Hematopoietic multipotent progenitor cell treated with erythropoietin and hydrocortisone succinate and interleukin-3 and kit ligand, for 17 days (in vitro differentiated cells): ENCODE results near the gene TCP1.
A peak's percentile ranks its signal among the peaks of the same experiment; 100 is the strongest.
"Not testable (repeated sequence)": the region's sequence is repeated elsewhere in the genome, so short reads cannot be mapped to it uniquely, and the experiment has no call there.

ENCODE experiments used
- DNase-seq: peaks from one replicate; pipeline ENCODE4 v3.0.0-alpha.2; 2015; ENCODE audit warnings: low spot score

TCP1 gene

DNA sequence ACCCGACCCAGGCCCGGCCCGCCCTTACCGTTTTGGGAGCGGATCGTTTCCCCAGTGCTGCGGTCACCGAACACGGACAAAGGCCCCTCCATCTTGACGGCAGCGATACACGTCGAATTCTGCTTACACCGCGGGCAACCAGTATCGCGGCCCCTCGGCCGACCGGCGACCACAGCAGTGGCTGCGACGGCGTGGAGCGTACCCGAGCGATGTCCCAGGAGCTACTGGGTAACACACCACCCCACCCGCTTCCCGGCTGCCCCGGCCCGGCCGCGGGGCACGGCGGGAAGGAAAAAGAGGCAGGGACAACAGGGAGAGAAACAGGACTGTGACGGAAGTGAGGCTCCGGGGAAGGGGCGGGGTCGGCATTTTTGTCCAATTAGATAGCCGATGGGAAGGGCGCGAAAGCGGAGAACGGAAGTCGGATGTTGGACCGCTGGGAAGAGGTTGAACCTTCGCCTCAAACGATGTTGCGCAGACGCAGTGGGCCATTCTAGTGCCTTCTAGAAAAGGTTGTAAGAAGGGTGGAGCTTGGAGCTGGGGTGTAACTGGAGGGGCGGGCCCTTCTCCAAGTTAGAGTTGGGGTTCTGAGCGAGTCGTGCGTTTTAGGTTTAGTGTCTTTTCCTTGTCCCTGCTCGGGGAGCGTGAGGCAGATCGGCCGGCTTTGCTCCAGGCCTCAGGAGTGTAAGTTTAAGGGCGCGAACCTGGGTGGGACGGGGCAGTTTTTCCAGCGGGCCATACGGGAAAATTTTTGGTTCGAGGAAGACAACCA lies at the start of gene TCP1:
TSS of gene TCP1 (minus strand) at position 226 of the 772 bp plus-strand sequence. CDS start at position 92, 134 bp downstream.
- peak; percentile 99 for DNase-seq

GRCh38 chr6:159838020-159838744 lies 48.8 kb upstream of the TCP1 start:
- DNase-seq = no peak

DNA sequence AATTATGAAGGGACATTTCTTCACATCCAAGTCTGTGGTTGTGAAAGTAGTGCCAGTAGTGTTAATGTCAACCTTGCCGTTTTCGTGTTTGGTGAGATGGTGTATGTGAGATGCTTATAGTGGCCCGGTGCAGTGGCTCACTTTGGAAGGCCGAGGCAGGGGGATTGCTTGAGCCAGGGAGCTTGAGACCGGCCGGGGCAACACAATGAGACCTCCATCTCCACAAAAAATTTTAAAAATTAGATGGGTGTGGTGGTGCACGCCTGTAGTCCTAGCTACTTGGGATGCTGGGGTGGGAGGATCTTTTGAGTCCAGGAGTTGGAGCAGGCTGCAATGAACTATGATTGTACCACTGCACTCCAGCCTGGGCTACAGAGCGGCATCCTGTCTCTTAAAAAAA lies 48.1 kb upstream of the TCP1 start:
- DNase-seq = no peak

DNA sequence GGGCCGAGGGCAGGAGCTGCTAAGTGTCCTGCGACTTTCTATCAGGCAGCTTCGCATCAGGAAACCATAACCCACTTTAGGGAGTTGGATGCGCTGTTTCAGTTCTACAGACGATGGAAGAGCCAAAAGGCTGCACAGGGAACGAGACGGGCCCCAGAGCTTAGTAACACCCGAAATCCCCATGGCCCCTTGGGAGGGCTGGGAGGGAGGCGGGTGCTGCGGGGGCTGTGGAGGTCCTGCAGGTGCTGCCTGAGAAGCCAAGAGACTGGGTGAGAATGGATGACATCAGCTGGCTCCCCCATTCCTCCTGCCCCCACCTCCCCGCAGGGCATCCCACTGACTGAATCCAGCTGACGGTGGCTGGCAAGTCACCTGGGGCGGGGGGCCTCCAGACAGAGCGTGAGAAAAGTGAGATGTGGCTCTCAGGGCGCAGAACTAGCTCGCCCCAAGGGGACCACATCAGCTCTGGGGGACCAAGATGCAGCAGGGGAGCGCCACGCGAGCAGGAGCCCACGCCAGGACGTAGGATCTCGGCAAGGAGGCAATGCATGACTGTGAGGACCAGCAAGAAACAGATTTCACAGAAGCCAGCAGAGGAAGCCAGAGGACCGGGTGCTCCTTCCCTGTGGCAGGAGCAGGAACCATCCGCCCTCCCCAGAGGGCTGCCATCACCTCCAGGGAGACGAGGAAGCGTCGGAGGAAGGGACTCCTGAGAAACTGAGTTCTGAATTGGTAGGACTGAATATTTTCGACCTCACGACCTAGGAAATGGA lies 47.5 kb upstream of the TCP1 start:
- DNase-seq = no peak

DNA sequence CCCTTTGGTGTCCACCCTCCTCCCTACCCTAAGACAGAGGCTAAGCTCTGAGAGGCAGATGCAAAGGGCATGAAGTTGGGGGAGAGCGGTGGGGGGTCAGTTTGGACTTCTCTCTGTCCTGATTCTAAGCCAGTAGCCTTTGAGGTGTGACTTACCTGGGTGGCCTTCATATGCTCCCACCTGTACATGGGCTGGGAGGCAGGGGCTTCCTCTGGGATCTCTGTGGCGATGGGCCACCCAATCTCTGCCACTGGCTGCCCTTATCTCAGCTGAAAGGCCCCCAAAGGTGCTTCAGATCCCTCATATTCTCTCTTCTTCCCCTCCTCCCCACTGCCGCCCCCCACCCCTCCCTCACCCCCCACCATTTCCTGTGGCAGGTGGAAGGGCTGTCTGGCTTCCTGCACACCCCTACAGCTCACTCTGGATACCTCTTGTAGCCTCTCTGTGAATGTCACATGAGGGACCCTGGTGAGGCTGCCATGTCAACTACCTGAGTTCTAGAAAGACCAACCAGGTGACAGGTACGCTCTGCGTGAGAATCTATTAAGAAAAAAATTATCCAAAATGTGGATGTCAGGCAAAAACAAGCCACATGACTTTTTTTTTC lies 44.7 kb upstream of the TCP1 start:
- DNase-seq = no peak

DNA sequence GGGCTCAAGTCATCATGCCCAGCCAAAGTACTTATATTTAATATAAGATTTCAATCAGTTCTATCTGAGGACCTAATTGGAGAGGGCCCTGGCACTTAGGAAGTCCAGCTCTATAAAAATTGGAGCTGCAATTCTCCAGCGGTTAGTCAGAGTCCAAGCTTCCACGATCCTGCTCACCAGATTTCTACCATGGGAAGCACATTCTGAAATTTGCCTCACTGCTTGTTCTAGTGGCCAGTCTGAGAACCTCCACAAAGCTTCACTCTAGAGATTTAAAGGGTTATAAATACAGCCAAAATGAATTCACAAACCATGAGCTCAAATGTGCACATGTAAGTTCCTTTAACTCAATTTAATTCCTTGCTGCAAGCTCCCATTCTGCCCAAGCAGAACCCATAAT lies 44.2 kb upstream of the TCP1 start:
- DNase-seq = no peak

DNA sequence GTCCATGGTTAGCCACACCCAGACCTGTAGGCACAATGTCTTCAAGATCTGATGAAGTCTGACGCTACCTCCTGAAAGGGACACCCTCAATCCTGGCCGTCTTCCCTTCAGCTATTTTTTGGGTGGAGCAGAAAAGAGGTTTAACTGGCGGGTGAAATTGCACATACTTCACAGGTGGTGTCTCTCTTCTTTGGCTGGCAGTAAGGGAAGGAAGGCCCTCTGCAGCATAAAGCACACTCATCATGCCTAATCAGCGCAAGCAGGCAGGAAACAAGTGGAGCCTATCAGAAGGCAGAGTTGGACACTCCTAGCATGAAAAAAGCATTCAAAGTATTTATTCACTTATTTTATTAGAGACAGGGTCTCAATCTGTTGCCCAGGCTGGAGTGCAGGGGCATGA lies 43.5 kb upstream of the TCP1 start:
- DNase-seq = no peak

DNA sequence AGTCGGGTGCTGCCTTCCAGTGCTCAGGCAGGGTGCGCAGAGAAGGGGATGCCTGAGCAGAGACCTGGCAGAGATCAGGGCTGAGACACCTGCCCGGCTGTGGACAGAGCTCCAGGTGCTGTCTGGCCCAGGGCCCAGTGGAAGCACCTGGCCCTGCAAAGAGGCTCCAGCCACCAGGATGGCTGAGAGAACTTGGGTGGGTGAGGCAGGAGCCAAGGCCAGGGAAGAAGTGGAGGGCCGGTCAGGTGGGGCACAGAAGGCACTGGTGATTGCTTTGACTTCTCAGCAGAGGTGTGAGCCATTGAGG lies 41.9 kb upstream of the TCP1 start:
- no peak for DNase-seq

DNA sequence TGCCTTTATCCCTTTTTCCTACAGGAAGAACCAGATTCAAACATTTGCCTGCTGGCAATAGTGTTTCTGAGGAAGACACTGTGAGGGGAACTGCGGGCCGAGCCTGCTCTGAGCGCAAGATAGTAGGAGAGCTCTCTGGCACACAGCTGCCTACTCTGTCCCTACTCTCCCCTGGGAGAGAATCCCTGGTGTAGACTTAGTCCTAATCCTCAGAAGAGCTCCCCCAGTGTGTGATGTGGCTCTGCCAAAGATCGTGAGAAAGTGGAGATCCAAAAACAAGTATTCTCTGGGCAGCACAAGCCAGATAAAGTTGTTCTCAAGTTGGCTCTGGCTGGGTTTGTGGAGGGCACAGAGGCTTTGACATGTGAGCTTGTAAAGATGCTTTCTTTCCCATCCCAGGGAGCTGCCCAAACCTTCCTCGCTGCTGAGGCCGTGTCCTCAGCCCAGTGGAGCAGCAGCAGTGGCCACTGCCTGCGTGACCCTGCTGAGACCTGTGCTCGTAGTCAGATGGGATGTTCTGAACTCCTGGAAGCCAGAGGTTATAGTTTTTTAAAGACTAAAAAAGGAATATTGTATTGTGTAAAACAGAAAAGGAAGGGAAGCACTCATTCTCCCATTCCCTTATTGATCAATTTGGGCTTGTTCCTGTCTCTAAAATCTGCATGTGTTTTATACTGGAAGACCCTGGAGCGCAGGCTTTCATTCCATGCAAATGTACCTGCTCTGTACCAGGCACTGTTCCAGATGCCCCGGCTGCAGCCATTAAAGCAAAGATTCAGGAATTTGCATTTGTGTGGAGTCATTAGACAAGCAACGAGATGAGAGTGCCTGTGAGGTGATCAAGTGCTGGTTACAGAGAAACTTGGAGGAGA lies 41.3 kb upstream of the TCP1 start:
- DNase-seq = no peak

GRCh38 chr6:159829526-159829925 lies 40.1 kb upstream of the TCP1 start:
- DNase-seq = no peak

DNA sequence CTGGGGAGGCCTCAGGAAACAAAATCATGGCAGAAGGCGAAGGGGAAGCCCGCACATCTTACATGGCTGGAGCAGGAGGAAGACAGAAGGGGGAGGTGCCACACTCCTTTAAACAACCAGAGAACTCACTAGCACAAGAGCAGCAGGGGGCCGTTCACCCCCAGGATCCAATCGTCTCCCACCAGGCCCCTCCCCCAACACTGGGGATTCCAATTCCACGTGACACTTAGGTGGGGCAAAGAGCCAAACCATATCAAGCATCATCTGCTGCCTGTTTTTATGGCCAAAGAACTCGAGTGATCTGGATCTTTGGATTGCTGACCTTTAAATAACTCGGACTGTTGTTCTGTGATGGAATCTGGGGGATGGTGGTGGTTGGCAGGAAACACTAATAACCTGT lies 38.7 kb upstream of the TCP1 start:
- no peak for DNase-seq

DNA sequence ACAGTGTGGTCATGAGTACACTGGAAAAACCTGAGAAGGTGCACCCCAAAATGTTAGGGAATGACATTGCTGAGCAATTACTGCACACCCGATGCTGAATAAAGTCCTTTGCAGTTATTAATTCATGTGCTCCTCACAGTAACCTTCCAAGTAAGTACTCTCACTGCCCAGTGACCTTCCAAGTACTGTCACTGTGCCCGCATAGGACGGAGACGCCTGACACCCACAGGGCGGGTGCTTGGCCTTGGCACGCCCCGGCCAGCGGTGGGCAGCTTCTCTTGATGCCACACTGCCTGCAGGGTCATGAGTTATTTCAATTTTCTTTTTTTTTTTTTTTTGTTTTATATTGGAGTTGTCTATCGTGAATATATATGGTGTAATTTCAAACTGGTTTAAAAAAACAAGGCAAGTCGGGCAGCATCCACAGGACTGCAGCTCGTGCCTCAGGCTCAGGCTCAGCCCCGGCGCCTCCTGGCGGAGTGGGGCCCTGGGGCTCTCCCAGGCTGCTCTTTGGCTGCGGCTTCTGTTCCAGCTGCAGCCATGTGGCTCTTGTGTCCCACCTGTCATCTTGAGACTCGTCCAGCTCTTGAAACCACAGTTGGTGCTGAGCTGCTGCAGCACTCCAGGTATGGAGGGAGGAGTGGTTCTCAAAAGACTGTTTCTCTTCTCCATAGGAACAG lies 37.7 kb upstream of the TCP1 start:
- no peak for DNase-seq

DNA sequence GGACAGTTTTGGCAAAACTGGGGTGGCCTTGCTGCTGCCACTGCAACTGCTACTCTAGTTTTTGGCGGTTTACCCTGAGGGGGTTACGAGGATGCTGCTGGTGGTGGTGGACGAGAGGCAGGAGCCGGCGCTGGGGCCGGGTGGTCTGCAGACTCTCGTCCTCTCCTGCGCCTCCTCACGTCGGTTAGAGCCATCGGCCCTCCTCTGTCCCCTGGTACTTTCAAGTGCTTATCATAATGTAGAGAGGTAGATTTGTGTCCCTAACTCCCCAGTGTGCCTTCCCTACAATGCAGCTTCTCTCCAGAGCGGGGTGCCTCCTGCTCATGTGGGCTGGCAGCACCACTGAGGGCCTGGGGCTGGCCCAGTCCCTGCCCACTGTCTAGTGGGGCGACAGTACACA lies 36.6 kb upstream of the TCP1 start:
- no peak for DNase-seq

DNA sequence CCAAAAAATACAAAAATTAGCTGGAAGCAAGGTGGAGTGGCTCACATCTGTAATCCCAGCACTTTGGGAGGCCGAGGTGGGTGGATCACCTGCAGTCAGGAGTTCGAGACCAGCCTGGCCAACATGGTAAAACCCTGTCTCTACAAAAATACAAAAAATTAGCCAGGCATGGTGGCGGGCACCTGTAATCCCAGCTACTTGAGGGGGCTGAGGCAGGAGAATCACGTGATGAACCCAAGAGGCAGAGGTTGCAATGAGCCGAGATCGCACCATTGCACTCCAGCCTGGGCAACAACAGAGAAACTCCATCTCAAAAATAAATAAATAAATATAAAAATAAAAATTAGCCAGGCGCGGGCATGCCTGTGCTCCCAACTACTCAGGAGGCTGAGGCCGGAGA lies 35.3 kb upstream of the TCP1 start:
- DNase-seq = not testable (repeated sequence)

GRCh38 chr6:159823953-159824352 lies 34.6 kb upstream of the TCP1 start:
- no peak for DNase-seq

DNA sequence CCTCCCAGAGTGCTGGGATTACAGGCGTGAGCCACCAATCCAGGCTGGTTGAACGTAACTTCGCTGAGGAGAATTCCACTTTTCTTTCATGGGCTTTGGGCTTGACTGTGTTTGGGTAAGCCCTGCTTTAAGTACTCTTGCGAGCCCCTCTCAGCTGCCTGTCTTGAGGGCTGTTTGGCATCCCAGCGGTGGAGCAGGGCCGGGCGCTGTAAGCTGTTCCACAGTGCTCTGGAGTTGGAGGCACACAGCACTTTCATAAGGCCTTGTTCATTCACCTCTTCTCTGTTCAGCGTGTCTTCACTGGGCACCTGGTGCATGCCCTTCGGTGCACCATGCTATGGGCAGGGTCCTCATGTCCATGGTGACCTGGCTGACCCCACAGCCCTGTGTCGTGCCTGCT lies 32.3 kb upstream of the TCP1 start:
- no peak for DNase-seq

DNA sequence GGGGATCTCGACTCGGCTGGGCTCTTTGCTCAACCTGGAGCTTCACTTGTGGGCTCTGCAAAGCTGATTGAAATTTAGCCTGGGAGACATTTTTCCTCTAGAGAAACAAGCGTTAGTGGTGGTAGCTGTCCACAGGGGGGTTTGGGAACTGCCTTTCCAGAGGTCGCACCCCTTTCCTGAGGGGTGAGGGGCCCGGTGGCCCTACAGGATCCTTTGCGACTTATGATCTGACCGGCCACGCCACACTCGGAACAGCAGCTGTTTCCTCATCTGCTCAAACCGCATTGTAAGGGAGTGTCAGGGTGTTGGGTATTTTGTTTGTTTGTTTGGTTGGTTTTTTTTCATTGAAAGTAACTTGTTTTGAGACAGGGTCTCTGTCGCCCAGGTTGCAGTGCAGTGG lies 31.7 kb upstream of the TCP1 start:
- DNase-seq = no peak

GRCh38 chr6:159819932-159820640 lies 30.7 kb upstream of the TCP1 start:
- no peak for DNase-seq

DNA sequence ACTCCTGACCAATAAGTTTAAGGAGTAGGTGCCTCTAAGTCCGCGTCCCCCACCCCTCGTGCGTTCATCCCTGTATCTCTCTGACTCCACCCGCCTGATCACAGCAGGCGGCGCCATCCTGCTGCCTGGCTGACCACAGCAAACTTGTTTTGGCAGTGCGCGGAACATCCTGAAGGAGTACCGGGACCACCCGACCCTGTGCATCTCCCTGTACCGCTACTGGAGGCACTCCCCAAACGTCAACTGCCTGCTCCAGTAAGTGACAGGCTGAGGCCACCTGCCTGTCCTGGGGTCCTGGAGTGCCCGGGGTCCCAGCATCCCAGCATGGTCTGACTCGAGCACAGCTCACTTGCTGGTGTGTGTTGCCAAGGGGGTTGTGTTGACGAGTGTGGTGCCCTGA lies 29.7 kb upstream of the TCP1 start:
- no peak for DNase-seq

- DNase-seq = no peak
Observed at GRCh38 chr6:159817951-159818739, 28.7 kb upstream of the TCP1 start.
